ENCODE measurements around the gene HNRNPA0. TPM values are rescaled to one million over a fixed set of nuclear protein-coding genes. Genes with fewer than 3 reads are reported as not detected.
A peak's percentile ranks its signal among the peaks of the same experiment; 100 is the strongest.
"Not testable (repeated sequence)": the region's sequence is repeated elsewhere in the genome, so short reads cannot be mapped to it uniquely, and the experiment has no call there.

HNRNPA0 gene
- total RNA-seq, 1 donor from 2014 or later, result 57.1 TPM

- no peaks in the 10 kb centered on the region for H3K36me3 Mint-ChIP-seq (ENCODE audit: low read depth, unreplicated experiment)
- H3K9me3 Mint-ChIP-seq (ENCODE audit: unreplicated experiment), result no peaks in the 10 kb centered on the region
- DNase-seq (ENCODE audit: low spot score), result no peak
- no peak overlapping the region for H3K4me3 Mint-ChIP-seq (ENCODE audit: unreplicated experiment)
- TF ChIP-seq, protein P1, sequence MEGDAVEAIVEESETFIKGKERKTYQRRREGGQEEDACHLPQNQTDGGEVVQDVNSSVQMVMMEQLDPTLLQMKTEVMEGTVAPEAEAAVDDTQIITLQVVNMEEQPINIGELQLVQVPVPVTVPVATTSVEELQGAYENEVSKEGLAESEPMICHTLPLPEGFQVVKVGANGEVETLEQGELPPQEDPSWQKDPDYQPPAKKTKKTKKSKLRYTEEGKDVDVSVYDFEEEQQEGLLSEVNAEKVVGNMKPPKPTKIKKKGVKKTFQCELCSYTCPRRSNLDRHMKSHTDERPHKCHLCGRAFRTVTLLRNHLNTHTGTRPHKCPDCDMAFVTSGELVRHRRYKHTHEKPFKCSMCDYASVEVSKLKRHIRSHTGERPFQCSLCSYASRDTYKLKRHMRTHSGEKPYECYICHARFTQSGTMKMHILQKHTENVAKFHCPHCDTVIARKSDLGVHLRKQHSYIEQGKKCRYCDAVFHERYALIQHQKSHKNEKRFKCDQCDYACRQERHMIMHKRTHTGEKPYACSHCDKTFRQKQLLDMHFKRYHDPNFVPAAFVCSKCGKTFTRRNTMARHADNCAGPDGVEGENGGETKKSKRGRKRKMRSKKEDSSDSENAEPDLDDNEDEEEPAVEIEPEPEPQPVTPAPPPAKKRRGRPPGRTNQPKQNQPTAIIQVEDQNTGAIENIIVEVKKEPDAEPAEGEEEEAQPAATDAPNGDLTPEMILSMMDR (IDR thresholded peaks at IDR 0.05; ENCODE audit: unreplicated experiment), result no peak
- H3K4me1 Mint-ChIP-seq (ENCODE audit: unreplicated experiment), result peaks cover 13% of the 10 kb centered on the region
- H3K27me3 Mint-ChIP-seq (ENCODE audit: unreplicated experiment), result no peaks in the 10 kb centered on the region
- no peak overlapping the region for H3K27ac Mint-ChIP-seq (ENCODE audit: unreplicated experiment)
Measured at GRCh38 chr5:137782984-137783536, 28.9 kb upstream of the HNRNPA0 start.

DNA sequence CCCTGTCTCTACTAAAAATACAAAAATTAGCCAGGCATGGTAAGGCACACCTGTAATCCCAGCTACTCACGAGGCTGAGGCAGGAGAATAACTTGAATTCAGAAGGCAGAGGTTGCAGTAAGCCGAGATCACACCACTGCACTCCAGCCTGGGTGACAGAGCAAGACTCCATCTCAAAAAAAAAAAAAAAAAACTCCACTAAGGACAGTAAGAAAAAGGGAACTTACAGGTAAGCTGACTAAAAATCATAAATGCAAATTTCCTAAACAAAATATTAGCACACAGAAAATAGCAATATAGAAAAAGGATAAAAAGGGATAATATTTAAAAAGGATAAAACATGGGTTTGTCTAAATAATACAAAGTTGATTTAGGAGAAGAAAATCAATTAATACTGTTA lies 27.9 kb upstream of the HNRNPA0 start:
- Mint-ChIP-seq H3K36me3 (ENCODE audit: low read depth, unreplicated experiment) (no peaks in the 10 kb centered on the region), H3K9me3 (ENCODE audit: unreplicated experiment) (no peaks in the 10 kb centered on the region), H3K27ac (ENCODE audit: unreplicated experiment) (no peak overlapping the region), H3K4me3 (ENCODE audit: unreplicated experiment) (no peak overlapping the region), H3K4me1 (ENCODE audit: unreplicated experiment) (peaks cover 13% of the 10 kb centered on the region), H3K27me3 (ENCODE audit: unreplicated experiment) (no peaks in the 10 kb centered on the region)
- TF ChIP-seq, protein P1 (IDR thresholded peaks at IDR 0.05; ENCODE audit: unreplicated experiment), result no peak
- no peak for DNase-seq (ENCODE audit: low spot score)

DNA sequence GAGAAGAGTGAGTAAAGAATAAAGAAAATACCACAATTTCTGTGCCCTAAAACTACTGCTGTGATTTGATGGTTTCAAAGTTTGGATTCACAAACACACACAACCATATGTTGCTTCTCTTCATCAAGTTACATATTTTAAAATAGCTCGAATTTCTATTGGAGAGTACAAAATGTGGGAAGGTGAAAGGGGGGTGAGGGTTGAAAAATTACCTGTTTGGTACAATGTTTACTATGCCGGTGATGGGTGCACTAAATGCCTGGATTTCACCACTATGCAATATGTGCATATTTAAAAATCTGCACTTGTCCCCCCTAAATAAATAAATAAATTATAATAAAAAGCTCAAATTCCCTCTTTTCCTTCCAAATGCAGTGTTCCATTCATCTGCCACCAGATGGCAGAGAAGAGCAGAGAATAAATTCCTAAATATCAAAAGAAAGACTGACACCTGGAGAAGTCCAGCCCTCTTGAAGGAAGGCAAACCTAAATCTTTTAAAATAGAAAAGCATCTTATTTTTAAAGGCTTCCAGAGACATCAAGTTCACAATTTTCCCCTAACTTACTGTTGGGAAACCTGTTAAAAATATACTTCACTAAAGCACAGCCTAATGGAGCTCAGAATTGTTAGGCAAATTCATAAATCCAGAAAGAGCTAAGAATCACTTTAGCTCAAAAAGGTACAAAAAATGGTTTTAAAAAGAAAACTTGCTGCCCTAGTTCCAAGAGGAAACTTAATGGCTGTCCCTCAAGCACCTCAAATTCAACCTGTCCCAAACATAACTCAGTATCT lies 24.8 kb upstream of the HNRNPA0 start:
- Mint-ChIP-seq H3K4me1 (ENCODE audit: unreplicated experiment) (peaks cover 13% of the 10 kb centered on the region), H3K4me3 (ENCODE audit: unreplicated experiment) (no peak overlapping the region), H3K27ac (ENCODE audit: unreplicated experiment) (no peak overlapping the region), H3K9me3 (ENCODE audit: unreplicated experiment) (no peaks in the 10 kb centered on the region), H3K27me3 (ENCODE audit: unreplicated experiment) (no peaks in the 10 kb centered on the region), H3K36me3 (ENCODE audit: low read depth, unreplicated experiment) (no peaks in the 10 kb centered on the region)
- DNase-seq (ENCODE audit: low spot score), result no peak
- TF ChIP-seq, protein P1 (IDR thresholded peaks at IDR 0.05; ENCODE audit: unreplicated experiment), result peak; percentile 77

GRCh38 chr5:137767937-137768336 lies 13.8 kb upstream of the HNRNPA0 start:
- H3K4me1 Mint-ChIP-seq (ENCODE audit: unreplicated experiment); H3K9me3 Mint-ChIP-seq (ENCODE audit: unreplicated experiment); H3K36me3 Mint-ChIP-seq (ENCODE audit: low read depth, unreplicated experiment); H3K27me3 Mint-ChIP-seq (ENCODE audit: unreplicated experiment); DNase-seq (ENCODE audit: low spot score); H3K27ac Mint-ChIP-seq (ENCODE audit: unreplicated experiment); H3K4me3 Mint-ChIP-seq (ENCODE audit: unreplicated experiment): not testable (repeated sequence)

- TF ChIP-seq, protein P1 (IDR thresholded peaks at IDR 0.05; ENCODE audit: unreplicated experiment), result no peak
- H3K4me1 Mint-ChIP-seq (ENCODE audit: unreplicated experiment), result no peaks in the 10 kb centered on the region
- no peak overlapping the region for H3K27ac Mint-ChIP-seq (ENCODE audit: unreplicated experiment)
- no peaks in the 10 kb centered on the region for H3K36me3 Mint-ChIP-seq (ENCODE audit: low read depth, unreplicated experiment)
- no peak overlapping the region for H3K4me3 Mint-ChIP-seq (ENCODE audit: unreplicated experiment)
- H3K27me3 Mint-ChIP-seq (ENCODE audit: unreplicated experiment), result no peaks in the 10 kb centered on the region
- H3K9me3 Mint-ChIP-seq (ENCODE audit: unreplicated experiment), result no peaks in the 10 kb centered on the region
- no peak for DNase-seq (ENCODE audit: low spot score)
Measured at GRCh38 chr5:137761566-137761965, 7.4 kb upstream of the HNRNPA0 start.

All from endothelial cell (in vitro differentiated cells).